Neural crest cell (in vitro differentiated cells): Measurements from ENCODE around the gene NEU1. TPM values are rescaled to one million over a fixed set of nuclear protein-coding genes. Genes with fewer than 3 reads are reported as not detected.
"Not testable (repeated sequence)": the region's sequence is repeated elsewhere in the genome, so short reads cannot be mapped to it uniquely, and the experiment has no call there.

ENCODE experiments used
- DNase-seq: peaks from one replicate; pipeline ENCODE4 v3.0.0; 2021; ENCODE audit warnings: low read depth, mixed read lengths, low spot score
- H3K27ac Mint-ChIP-seq: one replicate; pipeline ENCODE4 v1.8.0; 2021; ENCODE audit warnings: mild to moderate bottlenecking, mixed read lengths; ENCODE audit not compliant: unreplicated experiment
- H3K27me3 Mint-ChIP-seq: 2 replicates; pipeline ENCODE4 v1.8.0; 2021; ENCODE audit warnings: low read depth, mild to moderate bottlenecking, mixed read lengths
- H3K36me3 Mint-ChIP-seq: 2 replicates; pipeline ENCODE4 v1.8.0; 2021; ENCODE audit warnings: low read depth, mild to moderate bottlenecking, mixed read lengths
- H3K4me1 Mint-ChIP-seq: 2 replicates; pipeline ENCODE4 v1.8.0; 2021; ENCODE audit warnings: mixed read lengths
- H3K4me3 Mint-ChIP-seq: one replicate; pipeline ENCODE4 v1.8.0; 2021; ENCODE audit warnings: mild to moderate bottlenecking, mixed read lengths
- H3K9me3 Mint-ChIP-seq: 2 replicates; pipeline ENCODE4 v1.8.0; 2021; ENCODE audit warnings: mixed read lengths
- long read RNA-seq: library from polyadenylated mRNA; unstranded; transcript quantifications from one replicate; pipeline ENCODE4 v2.0.0, GENCODE V29; 2020
- total RNA-seq: library from RNA; stranded (reverse); gene quantifications from 2 replicates; pipeline ENCODE4 v1.2.1, GENCODE V29; 2021
- TF ChIP-seq, protein P1 (sequence below): fragments of 200-600 bp; sonication (generic); conservative IDR thresholded peaks from 2 replicates; pipeline ENCODE4 v1.5.0; 2021; ENCODE audit warnings: antibody characterized with exemption, mild to moderate bottlenecking

The NEU1 gene
- total RNA-seq: 46.3 and 49.9 TPM in 2 replicates
- long read RNA-seq, transcript NEU1-206 (6 exons, 2,045 nt): major isoform, 132 of 146 reads
- long read RNA-seq, partial matches to known transcripts: 7 of 146 reads
- long read RNA-seq, other reads (novel, unspliced or antisense): 7 of 146 reads

DNA sequence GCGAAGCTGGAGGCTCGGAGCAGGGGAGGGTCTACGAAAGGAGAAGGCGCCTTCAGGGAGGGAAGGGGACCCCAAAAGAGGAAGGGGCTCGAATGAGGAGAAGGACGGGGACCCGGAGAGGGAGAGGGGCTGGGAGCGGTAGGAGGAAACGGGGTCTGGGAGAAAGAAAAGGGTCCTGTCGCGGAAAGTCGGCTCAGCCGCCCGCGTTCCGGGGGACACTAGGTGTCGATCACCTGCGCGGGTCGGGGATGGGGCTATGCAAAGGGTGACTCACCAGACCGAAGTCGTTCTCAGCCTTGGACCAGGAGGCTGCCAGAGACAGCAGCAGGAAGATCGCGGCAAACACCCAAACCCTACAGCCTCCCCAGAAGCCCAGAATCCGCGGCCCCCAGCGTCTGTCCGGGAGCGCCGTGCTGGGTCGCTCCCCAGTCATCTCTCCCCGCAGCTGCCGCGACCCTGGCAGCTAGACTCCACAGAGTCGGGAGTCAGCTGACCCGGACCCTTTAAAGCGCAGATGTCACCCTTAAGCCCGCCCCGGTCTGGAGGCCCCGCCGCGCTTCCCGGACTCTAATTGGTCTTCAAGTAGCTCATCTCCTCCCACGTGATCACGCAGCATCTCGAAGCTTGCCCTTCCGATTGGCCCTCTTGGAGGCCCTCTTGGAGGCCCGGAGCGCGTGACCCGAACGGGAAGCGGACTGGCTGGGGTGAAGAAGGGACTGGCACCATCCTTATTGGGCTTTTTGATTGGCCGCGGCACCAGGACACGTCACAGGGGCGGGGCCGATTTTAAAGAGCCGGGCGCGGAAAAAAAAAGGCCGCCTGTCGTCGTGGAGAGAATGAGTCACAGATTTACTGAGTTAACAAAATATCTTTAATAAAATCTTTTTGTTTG lies at the start of gene NEU1:
Gene NEU1 (minus strand): TSS at position 478 of the 892 bp plus-strand sequence. CDS start 45 bp downstream, at position 433.
- DNase-seq: peak; percentile 95
- Mint-ChIP-seq H3K36me3 (peaks cover 8% of the 10 kb centered on the region), H3K27me3 (no peaks in the 10 kb centered on the region), H3K4me3 (peak within 1 kb of the TSS; percentile 97), H3K27ac (peak within 1 kb of the TSS; percentile 98), H3K9me3 (no peaks in the 10 kb centered on the region), H3K4me1 (peaks cover 31% of the 10 kb centered on the region)
- TF ChIP-seq, protein P1, sequence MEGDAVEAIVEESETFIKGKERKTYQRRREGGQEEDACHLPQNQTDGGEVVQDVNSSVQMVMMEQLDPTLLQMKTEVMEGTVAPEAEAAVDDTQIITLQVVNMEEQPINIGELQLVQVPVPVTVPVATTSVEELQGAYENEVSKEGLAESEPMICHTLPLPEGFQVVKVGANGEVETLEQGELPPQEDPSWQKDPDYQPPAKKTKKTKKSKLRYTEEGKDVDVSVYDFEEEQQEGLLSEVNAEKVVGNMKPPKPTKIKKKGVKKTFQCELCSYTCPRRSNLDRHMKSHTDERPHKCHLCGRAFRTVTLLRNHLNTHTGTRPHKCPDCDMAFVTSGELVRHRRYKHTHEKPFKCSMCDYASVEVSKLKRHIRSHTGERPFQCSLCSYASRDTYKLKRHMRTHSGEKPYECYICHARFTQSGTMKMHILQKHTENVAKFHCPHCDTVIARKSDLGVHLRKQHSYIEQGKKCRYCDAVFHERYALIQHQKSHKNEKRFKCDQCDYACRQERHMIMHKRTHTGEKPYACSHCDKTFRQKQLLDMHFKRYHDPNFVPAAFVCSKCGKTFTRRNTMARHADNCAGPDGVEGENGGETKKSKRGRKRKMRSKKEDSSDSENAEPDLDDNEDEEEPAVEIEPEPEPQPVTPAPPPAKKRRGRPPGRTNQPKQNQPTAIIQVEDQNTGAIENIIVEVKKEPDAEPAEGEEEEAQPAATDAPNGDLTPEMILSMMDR: no peak

- H3K4me3 Mint-ChIP-seq: no peak overlapping the region
- no peaks in the 10 kb centered on the region for H3K27me3 Mint-ChIP-seq
- no peaks in the 10 kb centered on the region for H3K36me3 Mint-ChIP-seq
- TF ChIP-seq, protein P1: no peak
- no peaks in the 10 kb centered on the region for H3K9me3 Mint-ChIP-seq
- no peaks in the 10 kb centered on the region for H3K4me1 Mint-ChIP-seq
- DNase-seq: no peak
- no peak overlapping the region for H3K27ac Mint-ChIP-seq
Observed at GRCh38 chr6:31911826-31912585, 49.4 kb upstream of the NEU1 start.

- H3K36me3 Mint-ChIP-seq, H3K9me3 Mint-ChIP-seq, DNase-seq, H3K27ac Mint-ChIP-seq, H3K4me3 Mint-ChIP-seq, H3K4me1 Mint-ChIP-seq: not testable (repeated sequence)
- H3K27me3 Mint-ChIP-seq: peaks cover 11% of the 10 kb centered on the region
Observed at GRCh38 chr6:31909298-31909697, 46.7 kb upstream of the NEU1 start.

DNA sequence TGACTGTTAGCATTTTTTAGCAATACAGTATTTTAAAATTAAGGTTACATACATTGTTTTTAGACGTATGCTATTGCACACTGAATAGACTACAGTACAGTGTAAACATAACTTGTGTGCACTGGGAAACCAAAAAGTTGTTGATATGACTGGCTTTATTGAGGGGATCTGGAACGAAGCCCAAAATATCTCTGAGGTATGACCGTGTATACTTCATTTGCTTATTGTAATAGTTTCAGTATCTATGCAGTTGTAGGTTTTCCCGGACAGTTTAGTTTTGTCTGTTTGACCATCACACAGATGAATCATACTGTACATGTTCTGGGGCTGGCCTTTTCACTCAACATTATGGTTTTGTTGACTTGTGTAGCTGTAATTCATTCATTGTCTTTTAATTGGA lies 46.2 kb upstream of the NEU1 start:
- peaks cover 6% of the 10 kb centered on the region for H3K4me1 Mint-ChIP-seq
- H3K27me3 Mint-ChIP-seq: peaks cover 11% of the 10 kb centered on the region
- H3K4me3 Mint-ChIP-seq: peak overlapping the region; percentile 3
- no peaks in the 10 kb centered on the region for H3K36me3 Mint-ChIP-seq
- DNase-seq: no peak
- H3K9me3 Mint-ChIP-seq: no peaks in the 10 kb centered on the region
- no peak overlapping the region for H3K27ac Mint-ChIP-seq
- TF ChIP-seq, protein P1: no peak

DNA sequence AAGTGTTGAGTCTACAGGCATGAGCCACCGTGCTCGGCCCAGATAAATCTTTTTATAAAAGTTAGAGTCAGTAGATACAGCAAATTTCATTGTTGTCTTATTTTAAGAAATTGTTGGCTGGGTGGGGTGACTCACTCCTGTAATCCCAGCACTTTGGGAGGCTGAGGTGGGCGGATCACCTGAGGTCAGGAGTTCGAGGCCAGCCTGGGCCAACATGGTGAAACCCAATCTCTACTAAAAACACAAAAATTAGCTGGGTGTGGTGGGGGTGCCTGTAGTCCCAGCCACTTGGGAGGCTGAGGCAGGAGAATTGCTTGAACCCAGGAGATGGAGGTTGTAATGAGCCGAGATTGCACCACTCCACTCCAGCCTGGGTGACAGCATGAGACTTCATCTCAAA lies 45.6 kb upstream of the NEU1 start:
- H3K4me1 Mint-ChIP-seq, H3K9me3 Mint-ChIP-seq, H3K36me3 Mint-ChIP-seq, DNase-seq, H3K27ac Mint-ChIP-seq: not testable (repeated sequence)
- Mint-ChIP-seq H3K27me3 (peaks cover 11% of the 10 kb centered on the region), H3K4me3 (peak overlapping the region; percentile 3)

- Mint-ChIP-seq H3K36me3 (no peaks in the 10 kb centered on the region), H3K9me3 (no peaks in the 10 kb centered on the region), H3K4me3 (no peak overlapping the region), H3K27ac (no peak overlapping the region), H3K27me3 (peaks cover 14% of the 10 kb centered on the region), H3K4me1 (peaks cover 15% of the 10 kb centered on the region)
- TF ChIP-seq, protein P1: no peak
- DNase-seq: no peak
Observed at GRCh38 chr6:31907158-31907813, 44.7 kb upstream of the NEU1 start.

GRCh38 chr6:31906727-31907126 lies 44.1 kb upstream of the NEU1 start:
- H3K36me3 Mint-ChIP-seq, H3K27ac Mint-ChIP-seq, DNase-seq, H3K9me3 Mint-ChIP-seq, H3K4me3 Mint-ChIP-seq: not testable (repeated sequence)
- Mint-ChIP-seq H3K4me1 (peaks cover 16% of the 10 kb centered on the region), H3K27me3 (peaks cover 14% of the 10 kb centered on the region)
